GM12892 (cell line): Measurements from ENCODE around the gene CHMP4B.

Experiments
- POLR2A ChIP-seq: IDR thresholded peaks from 2 replicates; pipeline ENCODE4 v1.6.1; 2011; ENCODE audit warnings: low read depth, low read length, control low read depth
- POLR2AphosphoS5 ChIP-seq: IDR thresholded peaks from 2 replicates; pipeline ENCODE4 v1.6.1; 2011; ENCODE audit warnings: low read depth, low read length, control low read depth
- TAF1 ChIP-seq: IDR thresholded peaks from 2 replicates; pipeline ENCODE4 v1.6.1; 2011; ENCODE audit warnings: low read depth, mild to moderate bottlenecking, control low read depth, low read length, borderline replicate concordance

DNA sequence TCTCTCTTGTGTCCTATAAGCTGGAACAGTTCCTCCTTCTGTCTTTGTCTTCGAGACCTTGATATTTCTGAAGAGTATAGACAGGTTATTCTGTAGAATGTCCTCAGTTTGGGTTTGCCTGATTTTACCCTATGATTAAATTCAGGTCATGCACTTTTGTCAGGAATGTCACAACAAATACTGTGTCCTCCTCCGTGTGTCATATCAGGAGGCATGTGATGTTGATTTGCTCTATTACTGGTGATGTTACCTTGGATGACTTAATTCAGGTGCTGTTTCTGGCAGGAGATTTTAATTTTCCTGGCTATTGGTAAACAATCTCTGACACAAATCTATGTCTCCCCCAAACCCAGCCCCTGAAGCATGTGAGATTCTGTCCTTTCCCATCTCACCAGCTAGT, 33.3 kb upstream of the CHMP4B start:
- TF ChIP-seq POLR2AphosphoS5 = no peak
- TF ChIP-seq POLR2A = no peak
- no peak for TF ChIP-seq TAF1
